Measurements from ENCODE around the gene HNRNPA2B1.

DNA sequence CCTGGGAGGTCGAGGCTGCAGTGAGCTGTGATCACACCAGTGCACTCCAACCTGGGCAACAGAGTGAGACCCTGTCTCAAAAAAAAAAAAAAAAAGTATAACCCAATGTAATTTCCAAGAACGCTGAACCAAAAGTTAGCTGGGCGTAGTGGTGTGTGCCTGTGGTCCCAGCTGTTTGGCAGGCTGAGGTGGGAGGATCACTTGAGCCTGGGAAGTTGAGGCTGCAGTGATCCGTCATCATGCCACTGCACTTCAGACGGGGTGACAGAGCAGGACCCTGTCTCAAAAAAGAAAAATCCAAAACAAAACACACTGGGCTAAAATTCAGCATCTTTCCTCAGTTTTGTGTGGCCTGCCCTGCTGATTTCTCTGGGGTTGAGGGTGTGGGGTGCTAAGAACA is 21.1 kb downstream of the HNRNPA2B1 start:
- TF ChIP-seq SIN3A (IDR thresholded peaks at IDR 0.05; ENCODE audit: borderline replicate concordance, low read depth, low read length), result no peak
- no peak for TF ChIP-seq MEF2A (IDR thresholded peaks at IDR 0.05; ENCODE audit: borderline replicate concordance, low read depth)
- no peak for TF ChIP-seq CTCF (IDR thresholded peaks at IDR 0.05)
- TF ChIP-seq YY1 (IDR thresholded peaks at IDR 0.05; ENCODE audit: low read depth), result no peak
- no peak for TF ChIP-seq NRF1 (IDR thresholded peaks at IDR 0.05; ENCODE audit: low read depth, low read length)
